GM03348 (cell line): ENCODE measurements around the gene AQP12A.
A peak's percentile ranks its signal among the peaks of the same experiment; 100 is the strongest.

Experiments
- DNase-seq: peaks from one replicate; pipeline ENCODE4 v3.0.0; 2012; ENCODE audit warnings: low spot score

The AQP12A gene

GRCh38 chr2:240722796-240723735 lies 31.4 kb downstream of the AQP12A start:
- DNase-seq, result no peak

- DNase-seq, result no peak
Measured at GRCh38 chr2:240723851-240724250, 32.2 kb downstream of the AQP12A start.

GRCh38 chr2:240724431-240724830 lies 32.8 kb downstream of the AQP12A start:
- no peak for DNase-seq

- no peak for DNase-seq
Measured at GRCh38 chr2:240725266-240725665, 33.6 kb downstream of the AQP12A start.

GRCh38 chr2:240725671-240726070 lies 34.0 kb downstream of the AQP12A start:
- DNase-seq, result no peak

- DNase-seq, result no peak
Measured at GRCh38 chr2:240726876-240727275, 35.2 kb downstream of the AQP12A start.

- DNase-seq, result no peak
Measured at GRCh38 chr2:240727439-240727838, 35.8 kb downstream of the AQP12A start.

- DNase-seq, result no peak
Measured at GRCh38 chr2:240727913-240728312, 36.2 kb downstream of the AQP12A start.

GRCh38 chr2:240728361-240728760 lies 36.7 kb downstream of the AQP12A start:
- no peak for DNase-seq

- DNase-seq, result no peak
Measured at GRCh38 chr2:240728827-240729226, 37.2 kb downstream of the AQP12A start.

- no peak for DNase-seq
Measured at GRCh38 chr2:240730501-240731177, 39.0 kb downstream of the AQP12A start.

GRCh38 chr2:240731178-240731545 lies 39.5 kb downstream of the AQP12A start:
- DNase-seq, result peak; percentile 47

- no peak for DNase-seq
Measured at GRCh38 chr2:240732184-240732583, 40.5 kb downstream of the AQP12A start.

GRCh38 chr2:240732911-240733622 lies 41.4 kb downstream of the AQP12A start:
- DNase-seq, result no peak

GRCh38 chr2:240733803-240734495 lies 42.3 kb downstream of the AQP12A start:
- no peak for DNase-seq

GRCh38 chr2:240734756-240735155 lies 43.1 kb downstream of the AQP12A start:
- DNase-seq, result no peak

GRCh38 chr2:240735476-240735875 lies 43.8 kb downstream of the AQP12A start:
- no peak for DNase-seq

- DNase-seq, result no peak
Measured at GRCh38 chr2:240736281-240737250, 44.9 kb downstream of the AQP12A start.

- no peak for DNase-seq
Measured at GRCh38 chr2:240737512-240737911, 45.8 kb downstream of the AQP12A start.

GRCh38 chr2:240737958-240738357 lies 46.3 kb downstream of the AQP12A start:
- no peak for DNase-seq

GRCh38 chr2:240739797-240740196 lies 48.1 kb downstream of the AQP12A start:
- no peak for DNase-seq
